DOHH2 (cell line): ENCODE results near the gene OTP.

Experiments
- CTCF ChIP-seq: fragments of 200-600 bp; sonication (generic); IDR thresholded peaks from one replicate; pipeline ENCODE4 v1.5.1; 2014; ENCODE audit warnings: antibody characterized with exemption, mild to moderate bottlenecking, low read depth, low read length; ENCODE audit not compliant: poor library complexity, severe bottlenecking
- EZH2phosphoT487 ChIP-seq: fragments of 200-600 bp; sonication (generic); IDR thresholded peaks from 2 replicates; pipeline ENCODE4 v1.6.1; 2017; ENCODE audit warnings: borderline replicate concordance, mild to moderate bottlenecking, antibody characterized with exemption, low read length, moderate library complexity, mixed read lengths

GRCh38 chr5:77669677-77670076 is 31.2 kb upstream of the OTP start:
- no peak for TF ChIP-seq CTCF
- TF ChIP-seq EZH2phosphoT487, result no peak
